DND-41 (cell line): ENCODE measurements around the gene PLCL1.

Source experiments
- ATAC-seq: fragments of 200-7000 bp; cut with Tn5 transposase; 3 replicates; pipeline ENCODE4 v1.9.1; 2021; ENCODE audit warnings: low read depth; ENCODE audit not compliant: insufficient read depth
- DNase-seq: peaks from one replicate; pipeline ENCODE4 v3.0.0-alpha.2; 2020
- H2AFZ ChIP-seq: 2 replicates; pipeline ENCODE4 v1.6.0; 2012; ENCODE audit warnings: low read depth, low read length
- H3K27ac ChIP-seq: 2 replicates; pipeline ENCODE4 v1.5.1; 2012; ENCODE audit warnings: low read length, inconsistent platforms
- H3K27me3 ChIP-seq: fragments of 200-600 bp; sonication (generic); 2 replicates; pipeline ENCODE4 v1.6.0; 2012; ENCODE audit warnings: low read length, mild to moderate bottlenecking, inconsistent platforms; ENCODE audit not compliant: insufficient read depth, poor library complexity
- H3K36me3 ChIP-seq: 2 replicates; pipeline ENCODE4 v1.5.1; 2012; ENCODE audit warnings: low read length, inconsistent platforms; ENCODE audit not compliant: insufficient read depth
- H3K4me1 ChIP-seq: 2 replicates; pipeline ENCODE4 v1.5.1; 2012; ENCODE audit warnings: mild to moderate bottlenecking, low read length; ENCODE audit not compliant: insufficient read depth
- H3K4me2 ChIP-seq: 2 replicates; pipeline ENCODE4 v1.6.0; 2012; ENCODE audit warnings: mild to moderate bottlenecking, moderate library complexity, low read length, inconsistent platforms; ENCODE audit not compliant: insufficient read depth
- H3K4me3 ChIP-seq, 2 experiments: fragments of 200-600 bp in 1 of 2; shearing (Covaris generic) in 1 of 2; 2 replicates each; pipeline ENCODE4 v1.5.1; 2012 to 2016; ENCODE audit warnings: inconsistent platforms in 2 of 2, low read length in 2 of 2, mild to moderate bottlenecking in 2 of 2, low read depth in 1 of 2, moderate library complexity in 1 of 2
- H3K79me2 ChIP-seq: 2 replicates; pipeline ENCODE4 v1.6.0; 2012; ENCODE audit warnings: low read length, inconsistent platforms; ENCODE audit not compliant: insufficient read depth
- H3K9ac ChIP-seq: 2 replicates; pipeline ENCODE4 v1.6.0; 2012; ENCODE audit warnings: low read depth, mild to moderate bottlenecking, inconsistent platforms, low read length, moderate library complexity
- H3K9me3 ChIP-seq: 2 replicates; pipeline ENCODE4 v1.5.1; 2012; ENCODE audit warnings: low read length, moderate library complexity, mild to moderate bottlenecking, inconsistent platforms; ENCODE audit not compliant: insufficient read depth, severe bottlenecking
- H4K20me1 ChIP-seq: 2 replicates; pipeline ENCODE4 v1.6.0; 2012; ENCODE audit warnings: low read length; ENCODE audit not compliant: insufficient read depth
- CTCF ChIP-seq: IDR thresholded peaks from 2 replicates; pipeline ENCODE4 v1.5.1; 2012; ENCODE audit warnings: borderline replicate concordance, low read length, moderate library complexity, mild to moderate bottlenecking; ENCODE audit not compliant: poor library complexity, severe bottlenecking; ENCODE audit errors: extremely low read depth
- EZH2 ChIP-seq: IDR thresholded peaks from 3 replicates; pipeline ENCODE4 v1.6.1; 2012; ENCODE audit warnings: borderline replicate concordance, low read depth, mild to moderate bottlenecking, moderate library complexity, low read length, inconsistent platforms; ENCODE audit not compliant: severe bottlenecking

The PLCL1 gene

GRCh38 chr2:197952540-197953202 is 148.3 kb downstream of the PLCL1 start:
- no peaks in the 10 kb centered on the region; the same call in 1 of the 2 replicates for H4K20me1 ChIP-seq
- ATAC-seq, result no peak
- no peak overlapping the region for H3K4me3 ChIP-seq
- H3K9me3 ChIP-seq, result no peaks in the 10 kb centered on the region
- peaks cover 13% of the 10 kb centered on the region for H3K4me1 ChIP-seq
- no peak for DNase-seq
- no peak overlapping the region for H3K27ac ChIP-seq
- no peaks in the 10 kb centered on the region for H3K79me2 ChIP-seq
- H2AFZ ChIP-seq, result no peak overlapping the region
- no peaks in the 10 kb centered on the region for H3K27me3 ChIP-seq
- H3K9ac ChIP-seq, result no peak overlapping the region
- TF ChIP-seq CTCF, result no peak
- no peak for TF ChIP-seq EZH2
- H3K4me2 ChIP-seq, result no peak overlapping the region
- no peaks in the 10 kb centered on the region for H3K36me3 ChIP-seq

- H3K4me3 ChIP-seq, result no peak overlapping the region
- peak; percentile 86 for ATAC-seq
Observed at GRCh38 chr2:197954328-197954727, 149.9 kb downstream of the PLCL1 start.

GRCh38 chr2:197958592-197959150 is 154.3 kb downstream of the PLCL1 start:
- Histone ChIP-seq H3K4me2 (no peak overlapping the region), H3K4me1 (peaks cover 7% of the 10 kb centered on the region), H3K27me3 (no peaks in the 10 kb centered on the region), H3K4me3 (no peak overlapping the region), H3K79me2 (no peaks in the 10 kb centered on the region), H3K27ac (no peak overlapping the region), H3K9me3 (no peaks in the 10 kb centered on the region), H4K20me1 (no peaks in the 10 kb centered on the region), H3K9ac (no peak overlapping the region), H2AFZ (no peak overlapping the region), H3K36me3 (no peaks in the 10 kb centered on the region)
- ATAC-seq (no peak), DNase-seq (no peak)
- TF ChIP-seq CTCF (no peak), EZH2 (no peak)

More at GRCh38 chr2:197954328-197954727, 149.9 kb downstream of the PLCL1 start:
- TF ChIP-seq CTCF, result no peak
- no peak for TF ChIP-seq EZH2
- Histone ChIP-seq H3K36me3 (no peaks in the 10 kb centered on the region), H3K9me3 (no peaks in the 10 kb centered on the region), H3K9ac (no peak overlapping the region), H3K27me3 (no peaks in the 10 kb centered on the region), H3K27ac (no peak overlapping the region), H4K20me1 (no peaks in the 10 kb centered on the region; the same call in 1 of the 2 replicates), H3K4me2 (no peak overlapping the region), H3K4me1 (peaks cover 13% of the 10 kb centered on the region), H2AFZ (no peak overlapping the region), H3K79me2 (no peaks in the 10 kb centered on the region)
- no peak for DNase-seq
